ENCODE measurements around the gene HACE1. TPM values are rescaled to one million over a fixed set of nuclear protein-coding genes. Genes with fewer than 3 reads are reported as not detected.
A peak's percentile ranks its signal among the peaks of the same experiment; 100 is the strongest.

The HACE1 gene
- polyA plus RNA-seq, 3 donors, result 16.5 to 22.3 (median 21.3) TPM

DNA sequence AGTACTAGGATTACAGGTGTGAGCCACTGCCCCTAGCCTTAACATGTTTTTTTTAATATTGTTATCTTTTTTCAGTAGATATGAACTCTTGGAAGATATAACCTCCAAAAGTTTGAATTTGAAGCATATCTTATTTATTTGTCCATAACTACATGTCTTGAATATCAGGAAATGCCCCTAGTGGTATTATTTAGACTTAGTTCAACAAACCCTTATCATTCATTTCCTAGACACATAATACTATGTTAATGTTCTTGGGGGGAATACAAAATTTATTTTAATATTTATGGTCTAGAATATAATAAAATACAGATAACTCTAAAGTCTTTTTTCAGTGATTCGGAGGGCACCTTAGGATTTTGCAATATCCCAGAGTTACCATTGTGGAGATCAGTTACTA is 160.7 kb downstream of the HACE1 start:
- no peak for DNase-seq

DNA sequence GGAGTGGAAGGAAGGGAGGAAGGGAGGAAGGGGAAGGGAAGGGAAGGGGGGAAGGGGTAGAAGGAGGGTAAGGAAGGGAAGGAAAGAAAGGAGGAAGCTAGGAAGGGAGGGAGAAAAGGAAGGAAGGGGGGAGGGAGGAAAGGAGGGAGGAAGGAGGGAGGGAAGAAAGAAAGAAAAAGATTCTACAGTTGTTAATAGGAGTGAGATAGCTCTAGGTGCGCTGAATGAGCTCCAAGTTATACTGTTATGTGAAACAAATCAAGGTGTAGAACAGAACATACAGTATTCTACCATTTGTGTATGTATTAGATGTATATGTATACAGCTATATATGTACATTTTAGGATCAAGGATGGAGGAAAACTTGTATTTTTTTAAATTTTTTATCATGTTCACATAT is 167.7 kb downstream of the HACE1 start:
- DNase-seq, result no peak

DNA sequence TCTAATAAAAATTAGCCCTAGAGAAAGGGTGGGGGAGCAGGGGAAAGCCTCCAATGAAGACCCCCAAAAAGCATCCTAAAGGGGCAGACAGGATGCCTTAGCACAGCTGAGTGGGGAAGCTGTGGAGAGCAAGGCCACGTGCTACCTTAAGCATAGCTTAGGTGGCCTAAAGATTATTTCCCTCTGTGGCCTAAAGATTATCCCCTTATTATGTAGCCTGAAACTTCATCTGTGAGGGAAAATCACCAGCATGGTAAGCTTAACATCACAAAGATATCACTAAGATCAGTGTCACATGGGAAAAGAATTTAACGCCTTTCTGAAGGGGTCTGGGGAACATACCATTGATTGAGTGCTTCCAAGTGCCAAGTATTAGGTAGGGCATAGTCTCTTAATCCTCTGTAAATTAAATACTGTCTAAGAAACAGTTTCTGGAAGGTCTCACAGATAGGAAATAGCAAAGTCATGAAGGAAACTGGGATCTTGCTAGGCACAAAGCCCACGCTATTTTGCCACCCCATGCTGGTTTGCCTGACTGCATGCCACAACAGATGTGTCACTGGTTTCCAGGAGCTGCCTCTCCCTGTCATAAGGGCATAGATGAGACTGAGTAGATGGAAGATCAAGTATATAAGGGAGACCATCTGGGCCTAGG is 170.0 kb downstream of the HACE1 start:
- DNase-seq, result no peak

DNA sequence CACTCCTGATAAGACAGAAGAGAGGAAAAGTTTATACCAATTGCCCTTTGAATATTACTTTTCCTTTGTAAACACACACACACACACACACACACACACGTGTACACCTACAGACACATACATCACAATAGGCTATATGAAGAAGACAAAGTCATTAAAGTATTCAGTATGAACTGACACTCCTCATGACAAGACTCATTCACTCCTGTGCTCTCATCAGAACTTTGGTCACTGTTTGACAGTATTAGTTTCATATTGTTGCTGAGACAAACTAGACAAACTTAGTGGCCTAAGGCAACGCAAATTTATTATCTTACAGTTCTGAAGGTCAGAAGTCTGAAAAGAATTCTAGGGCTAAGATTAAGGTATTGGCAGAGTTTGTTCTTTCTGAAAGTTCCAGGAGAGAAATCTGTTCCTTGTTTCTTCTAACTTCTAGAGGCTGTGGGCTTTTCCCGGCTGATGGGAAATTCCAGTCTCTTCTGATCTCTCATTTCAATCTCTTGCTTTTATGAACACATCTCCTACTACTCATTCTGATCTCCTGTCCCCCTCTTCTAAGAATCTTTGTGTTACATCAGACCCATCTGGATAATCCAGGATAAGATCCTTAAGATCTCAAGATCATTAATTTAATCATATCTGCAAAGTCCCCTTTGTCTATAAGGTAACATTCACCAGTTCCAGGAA is 171.3 kb downstream of the HACE1 start:
- DNase-seq, result no peak

DNA sequence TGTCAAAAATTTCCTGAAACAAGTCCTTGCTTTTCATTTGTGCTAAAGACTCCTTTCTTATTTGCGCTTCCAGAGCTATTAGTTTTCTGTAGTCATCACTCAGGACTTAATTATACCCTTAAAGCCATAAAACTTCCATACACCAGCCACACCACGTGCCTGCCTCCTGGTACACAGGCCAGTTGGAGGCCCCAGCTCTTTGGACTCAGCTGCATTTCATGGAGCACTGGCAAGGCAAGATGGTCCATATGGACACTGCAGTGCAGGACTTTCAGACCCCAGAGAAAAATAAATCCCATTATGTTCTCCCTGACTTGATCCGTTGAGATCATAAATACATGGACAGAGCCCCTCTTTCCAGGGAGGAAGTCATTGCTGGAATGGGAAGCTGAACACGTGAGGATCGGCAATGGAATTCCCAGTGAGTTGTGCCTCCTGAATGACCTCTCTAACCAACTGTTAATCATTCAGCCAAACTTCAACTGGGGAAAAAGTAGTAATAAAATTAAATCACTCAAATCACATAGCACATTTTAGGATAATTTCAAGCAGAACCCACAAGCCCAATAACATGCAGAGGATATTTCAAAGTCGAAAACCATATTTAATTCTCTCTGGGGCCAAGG is 173.1 kb downstream of the HACE1 start:
- DNase-seq, result peak; percentile 14

DNA sequence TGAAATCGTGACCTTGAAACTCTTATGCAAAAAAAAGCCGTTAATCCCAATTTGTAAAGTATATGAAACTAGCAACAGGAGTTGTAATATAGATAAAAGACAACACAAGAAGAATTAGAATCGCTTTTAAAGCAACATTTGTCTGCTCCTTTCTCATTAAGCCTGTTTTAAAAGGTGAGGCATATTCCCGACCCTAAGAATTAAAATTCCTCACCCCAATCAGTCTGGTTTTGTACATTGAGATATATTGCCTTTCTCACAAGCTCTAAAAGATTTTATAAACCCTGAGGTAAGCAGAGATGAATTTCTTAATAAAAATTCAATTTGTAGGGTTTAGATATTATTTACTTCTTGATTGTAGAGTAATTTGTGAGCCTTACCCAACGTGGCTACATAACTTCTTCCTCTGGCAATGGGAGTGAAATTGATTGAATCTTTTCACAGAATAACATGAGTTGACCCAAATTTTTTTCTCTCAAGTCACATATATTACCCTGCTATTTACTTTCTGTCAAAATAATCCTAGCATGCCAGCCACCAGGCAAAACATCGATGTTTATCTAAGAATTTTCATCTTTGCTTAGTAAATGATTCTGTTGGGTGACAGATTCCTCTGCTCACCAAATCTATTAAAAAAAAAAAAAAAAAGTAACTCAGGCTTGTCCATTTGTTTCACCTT is 173.7 kb downstream of the HACE1 start:
- DNase-seq, result no peak

DNA sequence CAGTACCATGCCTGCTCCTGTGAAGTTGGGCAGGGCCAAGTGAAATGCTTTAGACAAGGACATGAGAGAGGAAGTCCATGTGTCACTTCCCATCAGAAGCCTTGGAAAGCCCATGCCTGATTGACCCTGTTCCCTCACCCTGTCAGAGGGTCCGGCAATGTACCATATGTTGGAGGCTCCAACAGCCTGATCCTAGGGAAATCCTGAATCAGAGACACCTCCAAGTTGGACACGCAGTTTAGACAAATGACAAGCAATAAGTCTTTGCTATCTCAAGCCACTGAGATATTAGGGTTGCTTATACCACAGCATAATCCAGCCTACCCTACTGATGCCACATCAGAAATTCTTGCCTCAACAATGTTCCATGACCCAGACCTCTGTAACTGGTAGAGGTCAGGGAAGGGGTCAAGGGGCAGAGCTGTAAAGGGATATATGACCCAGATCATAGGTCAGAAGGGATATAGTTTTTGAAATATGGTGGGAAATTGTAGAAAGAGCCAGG is 174.8 kb downstream of the HACE1 start:
- no peak for DNase-seq

DNA sequence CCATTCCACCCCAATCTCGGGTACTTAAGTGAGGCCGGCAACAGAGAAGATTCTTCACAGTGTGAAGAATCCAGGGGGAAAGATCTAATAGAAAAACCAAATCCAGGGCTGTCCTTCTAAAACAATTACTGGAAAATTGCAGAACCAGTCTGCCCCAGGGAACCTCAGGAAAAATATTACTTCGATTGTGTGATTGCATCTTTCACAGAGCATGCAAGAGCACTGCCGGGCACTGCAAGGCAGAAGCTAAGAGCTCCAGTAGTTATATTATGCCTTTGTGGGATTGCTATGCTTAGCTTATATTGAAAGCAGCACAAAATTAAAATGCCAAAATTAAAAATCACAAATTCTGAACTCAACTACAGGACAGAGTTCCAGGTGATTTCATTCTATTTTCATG is 175.9 kb downstream of the HACE1 start:
- DNase-seq, result no peak

DNA sequence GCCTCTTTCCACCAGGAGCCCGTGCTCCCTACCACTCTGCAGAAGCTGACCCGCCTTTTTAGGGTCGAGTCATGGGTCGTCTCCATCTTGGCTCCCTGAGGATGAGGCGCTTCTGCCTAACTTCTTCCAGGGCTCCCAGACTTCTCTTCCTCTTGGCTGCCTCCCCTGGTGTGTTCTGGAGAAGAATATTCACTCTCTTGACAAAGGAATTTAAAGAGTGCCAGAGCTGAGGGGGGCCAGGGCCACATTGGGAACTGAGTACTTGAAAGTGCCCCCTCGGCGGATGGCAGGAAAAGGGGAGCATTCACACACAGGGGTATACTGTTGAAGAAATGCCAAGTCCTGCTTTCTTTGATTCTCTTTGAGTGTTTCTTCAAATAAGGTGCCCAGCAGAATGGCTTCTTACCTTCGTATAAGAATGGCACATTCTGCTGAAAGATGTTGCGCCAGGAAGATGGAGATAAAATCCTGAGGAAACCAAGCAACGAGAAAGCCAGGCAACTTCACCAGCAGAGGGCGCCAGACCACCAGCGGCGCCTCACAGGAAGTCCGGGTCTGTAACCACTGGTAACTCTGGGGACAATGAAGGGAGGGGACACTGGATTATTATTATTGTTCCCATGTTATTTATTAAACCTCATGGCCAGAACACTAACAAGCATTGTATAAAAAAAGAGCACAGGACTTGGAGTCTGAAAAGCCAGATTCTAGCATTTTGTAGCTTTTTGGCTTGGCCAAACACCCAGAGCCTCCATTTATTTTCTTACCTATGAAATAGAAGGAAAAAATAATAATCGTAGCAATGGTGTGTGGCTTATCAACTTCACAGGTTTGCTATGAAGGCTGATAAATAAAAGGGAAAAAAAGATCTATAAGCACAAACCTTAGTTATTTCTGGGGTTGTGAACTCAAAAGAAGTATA is 176.7 kb downstream of the HACE1 start:
- no peak for DNase-seq

DNA sequence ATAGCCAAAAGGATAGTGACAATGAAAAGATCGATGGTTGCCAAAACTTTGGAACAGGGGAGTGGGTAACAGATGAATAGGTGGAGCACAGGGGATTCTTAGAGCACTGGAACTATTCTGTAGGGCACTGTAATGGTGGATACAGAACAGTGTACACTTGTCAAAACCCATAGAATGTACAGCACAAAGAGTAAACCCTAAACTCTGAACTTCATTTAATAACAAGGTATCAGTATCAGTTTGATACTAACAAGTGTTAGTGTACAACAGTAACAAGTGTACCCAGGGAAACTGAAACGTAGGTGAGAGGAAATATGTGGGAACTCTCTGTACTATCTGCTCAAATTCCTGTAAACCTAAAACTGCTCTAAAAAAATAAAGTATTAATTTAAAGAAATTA is 179.2 kb downstream of the HACE1 start:
- no peak for DNase-seq

DNA sequence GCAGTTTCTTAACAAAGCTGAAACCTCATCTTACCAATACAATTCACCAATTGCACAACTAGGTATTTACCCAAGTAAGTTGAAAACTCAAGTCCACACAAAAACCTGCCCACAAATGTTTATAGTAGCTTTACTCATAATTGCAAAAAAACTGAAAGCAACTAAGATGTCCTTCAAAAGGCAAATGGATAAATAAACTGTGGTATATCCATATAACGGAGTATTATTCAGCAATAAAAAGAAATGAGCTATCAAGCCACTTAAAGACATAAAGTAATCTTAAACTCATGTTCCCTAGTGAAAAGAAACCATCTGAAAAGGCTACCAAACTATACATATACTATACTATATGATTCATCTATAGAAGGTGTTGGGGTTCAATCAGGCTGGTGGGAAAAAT is 179.7 kb downstream of the HACE1 start:
- DNase-seq, result no peak

Other genes with a start within 250 kb of the HACE1 start
- under 1 TPM; 0.13 to 0.32 (median 0.30) TPM for gene LIN28B, start 97.2 kb upstream of the HACE1 start, polyA plus RNA-seq (ENCODE audit: insufficient read length in 3 of 3)